AG09309 (cell line): Measurements from ENCODE around the gene SPINK9.

ENCODE experiments used
- DNase-seq: peaks from one replicate; pipeline ENCODE4 v3.0.0-alpha.2; 2010; ENCODE audit warnings: low read depth
- H3K4me3 ChIP-seq: 2 replicates; pipeline ENCODE4 v1.5.1; 2011; ENCODE audit warnings: mild to moderate bottlenecking, low read depth, low read length, moderate library complexity; ENCODE audit not compliant: control insufficient read depth
- TF ChIP-seq, protein P1 (sequence below): IDR thresholded peaks from 2 replicates; pipeline ENCODE4 v1.5.1; 2011; ENCODE audit warnings: mild to moderate bottlenecking, low read depth, low read length, inconsistent platforms; ENCODE audit not compliant: insufficient read depth, control insufficient read depth; ENCODE audit errors: missing control alignments

Gene SPINK9

DNA sequence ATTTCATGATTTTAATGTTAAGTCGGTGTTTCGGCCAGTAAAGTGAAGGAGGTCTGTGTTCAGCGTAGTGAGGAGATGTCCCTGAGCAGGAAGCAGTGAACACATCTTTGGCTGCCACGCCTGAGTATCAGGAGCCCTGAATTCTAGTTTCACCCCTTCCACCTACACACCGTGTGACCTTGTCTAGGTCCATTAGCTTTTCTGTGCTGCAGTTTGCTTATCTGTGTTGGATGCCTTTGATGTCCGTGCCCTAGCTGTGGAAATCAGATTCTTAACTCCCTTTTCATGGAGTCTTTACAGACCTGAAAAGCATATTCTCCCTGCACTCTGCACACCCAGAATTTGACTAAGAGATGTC is 49.0 kb downstream of the SPINK9 start:
- TF ChIP-seq, protein P1, sequence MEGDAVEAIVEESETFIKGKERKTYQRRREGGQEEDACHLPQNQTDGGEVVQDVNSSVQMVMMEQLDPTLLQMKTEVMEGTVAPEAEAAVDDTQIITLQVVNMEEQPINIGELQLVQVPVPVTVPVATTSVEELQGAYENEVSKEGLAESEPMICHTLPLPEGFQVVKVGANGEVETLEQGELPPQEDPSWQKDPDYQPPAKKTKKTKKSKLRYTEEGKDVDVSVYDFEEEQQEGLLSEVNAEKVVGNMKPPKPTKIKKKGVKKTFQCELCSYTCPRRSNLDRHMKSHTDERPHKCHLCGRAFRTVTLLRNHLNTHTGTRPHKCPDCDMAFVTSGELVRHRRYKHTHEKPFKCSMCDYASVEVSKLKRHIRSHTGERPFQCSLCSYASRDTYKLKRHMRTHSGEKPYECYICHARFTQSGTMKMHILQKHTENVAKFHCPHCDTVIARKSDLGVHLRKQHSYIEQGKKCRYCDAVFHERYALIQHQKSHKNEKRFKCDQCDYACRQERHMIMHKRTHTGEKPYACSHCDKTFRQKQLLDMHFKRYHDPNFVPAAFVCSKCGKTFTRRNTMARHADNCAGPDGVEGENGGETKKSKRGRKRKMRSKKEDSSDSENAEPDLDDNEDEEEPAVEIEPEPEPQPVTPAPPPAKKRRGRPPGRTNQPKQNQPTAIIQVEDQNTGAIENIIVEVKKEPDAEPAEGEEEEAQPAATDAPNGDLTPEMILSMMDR, result no peak
- no peak for DNase-seq
- H3K4me3 ChIP-seq, result peak overlapping the region; percentile 89

DNA sequence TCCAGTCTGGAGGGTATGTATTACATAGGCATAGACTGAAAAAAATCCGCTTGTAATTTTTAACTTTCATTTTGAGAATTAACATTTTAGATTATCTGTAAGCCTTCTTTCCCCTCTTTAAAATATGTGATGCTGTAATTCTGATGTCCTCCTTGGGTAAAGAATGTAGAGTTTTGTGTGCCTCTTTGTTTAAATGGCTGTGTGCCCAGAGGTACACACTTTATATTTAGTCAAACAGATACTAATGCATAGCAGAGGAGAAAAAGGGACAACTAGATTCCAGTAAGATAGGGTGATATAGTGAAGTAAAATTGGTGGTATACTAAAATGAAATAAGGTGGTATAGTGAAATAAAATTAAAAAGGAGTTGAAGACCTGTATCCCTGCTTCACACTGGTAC is 49.7 kb downstream of the SPINK9 start:
- TF ChIP-seq, protein P1, result no peak
- H3K4me3 ChIP-seq, result no peak overlapping the region
- no peak for DNase-seq

DNA sequence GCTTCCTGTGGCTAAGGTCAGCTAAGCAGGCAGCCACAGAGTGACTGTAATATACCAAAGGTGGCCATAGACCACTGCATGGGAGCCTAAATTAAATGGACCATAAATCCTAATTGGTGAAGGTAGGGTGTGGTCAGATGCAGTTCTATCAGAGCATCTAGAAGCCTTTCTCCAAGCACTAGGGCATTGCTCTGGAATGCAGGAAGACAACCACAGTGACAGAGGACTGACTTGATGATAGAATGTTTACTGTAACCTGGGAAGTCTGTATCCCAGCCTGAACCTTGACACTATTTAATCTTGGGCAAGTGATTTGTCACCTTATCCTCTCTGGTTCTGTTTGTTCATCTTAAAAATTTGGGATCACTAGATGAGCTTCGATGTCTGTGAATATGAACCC is 50.7 kb downstream of the SPINK9 start:
- TF ChIP-seq, protein P1, result no peak
- H3K4me3 ChIP-seq, result no peak overlapping the region
- DNase-seq, result no peak

DNA sequence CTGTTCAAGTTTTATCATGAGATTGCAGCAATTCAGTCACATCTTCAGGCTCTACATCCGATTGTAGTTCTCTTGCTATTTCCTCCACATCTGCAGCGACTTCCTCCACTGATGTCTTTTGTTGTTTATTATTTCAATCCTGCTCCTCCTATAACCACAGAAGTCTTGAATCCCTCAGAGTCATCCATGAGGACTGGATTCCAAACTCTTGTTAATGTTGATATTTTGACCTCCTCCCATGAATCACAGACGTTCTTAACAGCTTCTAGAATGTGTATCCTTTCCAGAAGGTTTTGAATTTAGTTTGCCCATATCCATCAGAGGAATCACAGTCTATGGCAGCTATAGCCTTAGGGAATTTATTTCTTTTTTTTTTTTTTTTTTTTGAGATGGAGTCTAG is 52.0 kb downstream of the SPINK9 start:
- H3K4me3 ChIP-seq, result no peak overlapping the region
- TF ChIP-seq, protein P1, result no peak
- DNase-seq, result peak; percentile 71

DNA sequence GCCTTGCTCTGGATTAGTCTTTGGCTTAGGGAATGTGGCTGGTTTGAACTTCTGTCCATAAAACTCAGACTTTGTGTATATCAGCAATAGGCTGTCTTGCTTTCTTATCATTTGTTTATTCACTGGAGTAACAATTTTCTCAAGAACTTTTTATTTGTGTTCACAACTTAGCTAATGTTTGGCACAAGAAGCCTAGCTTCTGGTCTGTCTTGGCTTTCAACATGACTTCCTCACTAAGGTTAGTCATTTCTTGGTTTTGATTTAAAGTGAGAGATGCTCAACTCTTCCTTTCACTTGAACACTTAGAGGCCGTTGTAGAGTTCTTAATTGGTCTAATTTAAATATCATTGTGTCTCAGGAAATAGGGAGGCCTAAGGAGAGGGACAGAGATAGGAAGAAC is 53.3 kb downstream of the SPINK9 start:
- no peak for DNase-seq
- H3K4me3 ChIP-seq, result no peak overlapping the region
- TF ChIP-seq, protein P1, result no peak
